Stomach smooth muscle (tissue), 2 donors: ENCODE data around the gene PPCDC.
"Not testable (repeated sequence)": the region's sequence is repeated elsewhere in the genome, so short reads cannot be mapped to it uniquely, and the experiment has no call there.

Experiments used
- H3K27ac ChIP-seq: one replicate; pipeline ENCODE4 v1.7.0; 2013; ENCODE audit warnings: mild to moderate bottlenecking, low read length, inconsistent platforms
- H3K27me3 ChIP-seq, 2 donors: one replicate each; pipeline ENCODE4 v1.7.0; 2013; ENCODE audit warnings: low read length in 2 of 2; ENCODE audit not compliant: insufficient read depth in 2 of 2, control insufficient read depth in 1 of 2
- H3K36me3 ChIP-seq, 2 donors: one replicate each; pipeline ENCODE4 v1.7.0; 2013; ENCODE audit warnings: low read length in 2 of 2; ENCODE audit not compliant: control insufficient read depth in 2 of 2, insufficient read depth in 2 of 2
- H3K4me1 ChIP-seq: one replicate; pipeline ENCODE4 v1.7.0; 2013; ENCODE audit warnings: low read length; ENCODE audit not compliant: control insufficient read depth, insufficient read depth
- H3K4me3 ChIP-seq, 2 donors: one replicate each; pipeline ENCODE4 v1.7.0; 2013; ENCODE audit warnings: low read length in 2 of 2
- H3K9ac ChIP-seq, 2 donors: one replicate each; pipeline ENCODE4 v1.7.0; 2013; ENCODE audit warnings: low read length in 2 of 2, mild to moderate bottlenecking in 1 of 2
- H3K9me3 ChIP-seq, 2 donors: one replicate each; pipeline ENCODE4 v1.7.0; 2013; ENCODE audit warnings: low read length in 2 of 2; ENCODE audit not compliant: control insufficient read depth in 2 of 2
- donor health status: healthy.
- donor health status: Pancreatic carcinoma.

PPCDC gene

DNA sequence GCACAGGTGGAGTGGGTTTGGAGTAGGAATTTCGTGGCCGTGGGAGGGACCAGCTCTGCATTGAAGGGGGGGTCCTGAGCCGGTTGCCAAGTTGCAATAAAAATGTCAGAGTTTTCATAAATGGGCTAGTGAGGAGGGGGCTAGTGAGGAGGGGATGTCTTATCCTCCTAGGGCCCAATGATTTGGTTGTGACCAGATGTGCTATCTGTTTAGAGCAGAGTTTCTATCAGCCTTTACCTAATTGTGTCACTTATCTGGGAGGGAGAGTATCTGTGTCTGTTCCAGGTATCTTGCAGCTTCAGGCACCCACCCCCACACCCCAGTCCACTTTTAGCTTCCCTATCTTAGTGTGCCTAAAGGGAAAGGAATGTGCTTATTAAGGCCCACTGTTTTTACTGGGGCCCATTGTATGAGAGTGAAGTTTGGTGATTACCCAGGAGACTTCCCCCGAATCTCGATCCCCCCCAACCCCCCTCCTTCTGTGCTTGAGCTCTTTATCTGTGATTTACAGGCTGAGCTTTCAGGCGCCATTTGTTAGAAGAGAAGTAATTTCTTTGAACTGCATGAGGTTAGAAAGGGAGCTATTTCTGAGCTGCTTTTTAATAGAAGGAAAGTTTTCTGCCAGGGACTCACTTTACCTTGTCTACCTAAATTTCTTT lies 42.6 kb downstream of the PPCDC start:
- H3K27me3 ChIP-seq = no peaks in the 10 kb centered on the region
- no peak overlapping the region for H3K27ac ChIP-seq
- H3K4me1 ChIP-seq = peaks cover 3% of the 10 kb centered on the region
- H3K9ac ChIP-seq = no peak overlapping the region
- no peak overlapping the region for H3K4me3 ChIP-seq
- peaks cover 0 to 5% of the 10 kb centered on the region in 2 donors for H3K9me3 ChIP-seq
- H3K36me3 ChIP-seq = no peaks in the 10 kb centered on the region

DNA sequence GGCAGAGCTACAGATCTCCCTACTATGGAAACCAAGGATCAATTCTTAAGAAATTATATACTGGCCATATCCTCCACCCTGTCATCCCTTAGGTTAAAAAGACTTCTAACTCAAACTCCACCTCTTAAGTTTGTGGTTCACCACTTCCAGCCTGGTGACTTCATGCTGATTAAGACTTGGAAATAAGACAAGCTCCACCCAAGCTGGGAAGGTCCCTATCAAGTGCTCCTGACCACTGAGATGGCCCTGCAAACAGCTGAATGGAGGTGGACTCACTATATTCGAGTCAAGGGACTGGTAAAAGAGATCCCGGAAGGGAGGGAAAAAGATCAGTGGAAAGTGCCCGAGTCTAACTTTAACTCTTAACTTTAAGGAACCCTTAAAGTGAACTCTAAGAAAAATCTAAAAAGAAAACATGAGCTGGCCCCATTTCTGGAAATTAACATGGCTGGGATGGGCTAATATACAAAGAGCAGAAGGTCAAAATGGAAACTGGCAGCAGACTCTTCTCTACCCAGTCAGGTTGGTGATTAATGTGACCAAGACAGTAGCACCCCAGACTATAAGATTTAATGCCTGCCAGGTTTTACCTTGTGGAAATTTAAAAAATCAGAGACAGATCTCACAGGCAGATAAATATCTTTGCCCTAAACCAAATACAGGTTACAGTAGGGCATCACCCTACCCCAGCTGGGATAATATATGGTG lies 43.9 kb downstream of the PPCDC start:
- Histone ChIP-seq H3K4me3 (no peak overlapping the region), H3K27me3 (no peaks in the 10 kb centered on the region), H3K9me3 (peaks cover 0 to 5% of the 10 kb centered on the region in 2 donors), H3K9ac (no peak overlapping the region), H3K4me1 (no peaks in the 10 kb centered on the region), H3K36me3 (no peaks in the 10 kb centered on the region), H3K27ac (no peak overlapping the region)

DNA sequence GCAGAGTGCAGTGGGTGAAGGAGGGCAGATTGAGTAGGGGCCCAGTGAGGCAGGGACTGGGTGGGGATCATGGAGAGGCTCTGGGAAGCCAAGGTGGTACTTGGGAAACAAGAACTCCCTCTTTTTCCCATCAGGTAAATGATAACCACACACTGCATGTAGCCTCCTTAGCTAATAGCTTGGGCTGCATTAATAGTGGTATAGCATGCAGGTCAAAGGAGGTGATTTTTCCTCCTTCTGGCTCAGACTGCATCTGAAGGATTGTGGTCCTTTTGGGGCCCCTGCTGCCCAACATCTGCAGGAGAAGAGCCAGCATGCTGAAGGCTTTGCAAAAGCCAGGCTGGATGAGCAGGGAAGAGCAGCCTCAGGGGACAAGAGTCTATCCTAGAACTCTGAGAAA lies 45.4 kb downstream of the PPCDC start:
- H3K9ac ChIP-seq = no peak overlapping the region
- no peaks in the 10 kb centered on the region for H3K4me1 ChIP-seq
- H3K27me3 ChIP-seq = no peaks in the 10 kb centered on the region

DNA sequence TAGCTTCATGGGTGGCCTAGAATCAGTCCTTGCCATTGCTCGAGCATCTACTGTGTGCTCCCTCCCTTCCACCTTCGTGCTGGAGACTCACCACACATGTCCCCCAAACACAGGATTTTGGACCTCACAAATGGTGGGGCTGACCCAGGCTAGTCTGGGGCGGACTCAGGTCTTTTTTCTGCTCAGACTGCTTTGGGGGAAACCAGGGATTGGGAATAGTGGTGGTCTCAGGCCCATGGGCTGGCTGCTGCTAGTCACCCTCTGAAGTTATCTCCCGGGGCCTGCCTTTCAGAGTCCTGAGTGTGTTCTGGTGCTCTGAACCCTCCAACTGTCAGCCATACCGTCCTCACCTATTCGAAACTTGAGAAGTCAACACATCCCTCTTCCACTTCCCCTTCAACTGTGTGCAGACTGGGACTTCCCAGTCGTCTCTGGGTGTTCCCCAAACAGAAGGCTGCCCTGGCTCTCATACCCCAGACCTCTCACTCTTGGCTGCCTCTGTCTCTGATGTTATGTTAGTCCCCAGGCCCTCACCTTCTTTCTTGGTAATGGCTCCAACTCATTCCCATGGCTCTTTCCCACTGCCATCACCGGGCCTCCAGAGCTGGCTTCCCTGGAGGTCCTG lies 46.0 kb downstream of the PPCDC start:
- no peak overlapping the region for H3K4me3 ChIP-seq
- no peak overlapping the region for H3K9ac ChIP-seq
- H3K9me3 ChIP-seq = peaks cover 0 to 5% of the 10 kb centered on the region in 2 donors
- H3K27me3 ChIP-seq = no peaks in the 10 kb centered on the region
- no peaks in the 10 kb centered on the region for H3K36me3 ChIP-seq
- no peaks in the 10 kb centered on the region for H3K4me1 ChIP-seq
- H3K27ac ChIP-seq = no peak overlapping the region

More for the DNA sequence above, 45.4 kb downstream of the PPCDC start:
- H3K36me3 ChIP-seq = no peaks in the 10 kb centered on the region
- H3K27ac ChIP-seq = no peak overlapping the region
- H3K9me3 ChIP-seq = peaks cover 0 to 5% of the 10 kb centered on the region in 2 donors
- no peak overlapping the region for H3K4me3 ChIP-seq

DNA sequence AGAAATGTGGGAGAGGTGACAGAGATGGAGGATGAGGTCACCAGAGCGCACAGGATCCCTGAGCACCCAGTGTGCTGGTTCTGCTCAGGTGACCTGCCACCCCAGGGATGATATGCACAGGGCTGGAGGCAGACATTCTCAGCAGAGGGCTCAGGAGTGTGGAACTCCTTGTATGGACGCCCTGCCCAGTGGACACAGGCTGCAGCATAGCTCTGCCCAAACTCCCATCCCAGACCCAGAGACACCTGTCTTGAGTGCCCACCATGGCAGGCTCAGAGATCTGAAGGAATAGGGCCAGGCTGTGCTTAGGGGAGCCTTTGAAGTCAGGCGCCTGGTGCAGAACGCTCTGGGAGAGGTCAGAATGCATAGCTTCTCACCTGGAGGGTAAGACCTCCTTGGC lies 47.3 kb downstream of the PPCDC start:
- H3K27ac ChIP-seq = no peak overlapping the region
- no peak overlapping the region for H3K4me3 ChIP-seq
- H3K4me1 ChIP-seq = no peaks in the 10 kb centered on the region
- no peaks in the 10 kb centered on the region for H3K27me3 ChIP-seq
- H3K9me3 ChIP-seq = peaks cover 0 to 5% of the 10 kb centered on the region in 2 donors
- H3K36me3 ChIP-seq = no peaks in the 10 kb centered on the region
- no peak overlapping the region for H3K9ac ChIP-seq

DNA sequence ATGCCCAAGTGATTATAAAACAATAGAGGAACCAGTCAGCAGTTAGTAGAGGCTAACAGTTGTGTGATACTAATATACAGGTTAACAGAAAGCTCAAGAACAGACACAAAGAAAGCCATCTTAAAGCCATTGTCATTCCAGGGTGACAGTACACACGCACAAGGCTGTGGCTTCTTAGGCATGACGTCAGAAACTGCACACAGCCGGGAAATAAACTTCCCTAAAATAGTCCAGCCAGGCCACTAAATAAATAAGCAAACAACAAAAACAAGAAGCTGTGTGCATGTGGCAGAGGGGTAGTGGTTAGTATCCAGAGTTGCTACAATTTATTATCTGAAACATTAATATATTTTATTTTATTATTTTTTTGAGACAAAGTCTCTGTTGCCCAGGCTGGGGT lies 49.8 kb downstream of the PPCDC start:
- H3K9me3 ChIP-seq = no peaks in the 10 kb centered on the region
- H3K36me3 ChIP-seq = no peaks in the 10 kb centered on the region
- H3K27me3 ChIP-seq = no peaks in the 10 kb centered on the region
- H3K9ac ChIP-seq = no peak overlapping the region
- H3K27ac ChIP-seq = no peak overlapping the region
- no peaks in the 10 kb centered on the region for H3K4me1 ChIP-seq
- no peak overlapping the region for H3K4me3 ChIP-seq

DNA sequence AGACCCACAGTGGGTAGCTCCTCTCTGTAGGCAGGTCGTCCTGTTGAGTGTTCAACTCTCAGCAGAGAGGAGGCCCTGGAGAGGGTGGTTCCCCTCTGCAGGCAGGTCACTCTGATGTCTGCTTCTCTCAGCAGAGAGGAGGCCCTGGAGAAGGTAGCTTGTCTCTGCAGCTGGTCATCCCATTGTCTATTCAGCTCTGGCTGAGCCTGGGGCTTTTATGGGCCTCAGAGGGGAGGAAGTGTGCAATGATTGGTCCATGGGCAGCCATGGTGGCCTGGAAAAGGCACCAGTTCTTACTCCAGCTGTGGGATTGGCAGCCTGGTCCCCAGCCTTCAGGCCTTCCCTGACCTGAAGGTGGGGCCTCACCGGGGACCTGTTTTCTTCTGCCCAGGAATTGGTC lies 52.9 kb downstream of the PPCDC start:
- no peaks in the 10 kb centered on the region for H3K27me3 ChIP-seq
- no peaks in the 10 kb centered on the region for H3K36me3 ChIP-seq
- H3K4me3 ChIP-seq = no peak overlapping the region

DNA sequence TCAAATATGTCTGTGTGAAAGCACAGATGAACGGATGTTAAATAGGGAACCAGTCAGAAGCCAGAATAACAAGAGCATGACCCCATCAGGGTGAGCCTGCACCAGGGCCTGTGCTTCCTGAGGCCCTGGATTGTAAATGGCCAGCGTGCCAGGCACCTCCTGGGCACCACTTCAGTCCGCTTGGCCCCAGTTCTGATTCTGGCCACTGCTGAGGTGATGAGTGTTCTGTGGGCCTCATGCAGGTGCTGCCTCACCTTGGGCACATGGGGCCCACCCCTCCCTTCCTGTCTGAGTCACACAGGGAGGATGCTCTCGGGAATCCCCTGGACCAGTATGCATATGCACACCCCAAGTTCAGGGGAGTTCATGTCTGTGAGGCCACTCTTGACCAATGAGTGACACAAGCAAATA lies 54.2 kb downstream of the PPCDC start:
- not testable (repeated sequence) for H3K27me3 ChIP-seq, H3K4me3 ChIP-seq, H3K36me3 ChIP-seq, H3K9ac ChIP-seq, H3K27ac ChIP-seq, H3K9me3 ChIP-seq, H3K4me1 ChIP-seq

More for the DNA sequence above, 52.9 kb downstream of the PPCDC start:
- no peaks in the 10 kb centered on the region for H3K9me3 ChIP-seq
- no peak overlapping the region for H3K27ac ChIP-seq
- H3K9ac ChIP-seq = no peak overlapping the region
- H3K4me1 ChIP-seq = no peaks in the 10 kb centered on the region

DNA sequence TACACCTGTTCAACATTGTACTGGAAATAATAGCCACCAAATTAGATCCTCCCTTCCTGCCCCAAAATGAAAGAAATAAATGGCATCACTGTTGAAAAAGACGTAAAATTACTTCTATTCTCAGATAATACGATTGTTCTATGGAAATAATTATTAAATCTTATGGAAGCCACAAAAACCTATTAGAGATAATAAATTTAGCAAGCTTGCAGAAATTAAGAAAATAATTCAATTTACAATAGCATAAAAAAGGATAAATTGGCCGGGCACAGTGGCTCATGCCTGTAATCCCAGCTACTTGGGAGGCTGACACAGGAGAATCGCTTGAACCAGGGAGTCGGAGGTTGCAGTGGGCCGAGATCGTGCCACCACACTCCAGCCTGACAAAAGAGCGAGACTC lies 57.8 kb downstream of the PPCDC start:
- Histone ChIP-seq H3K27ac (no peak overlapping the region), H3K9me3 (peaks cover 0 to 5% of the 10 kb centered on the region in 2 donors), H3K4me1 (no peaks in the 10 kb centered on the region), H3K4me3 (no peak overlapping the region), H3K36me3 (no peaks in the 10 kb centered on the region), H3K27me3 (no peaks in the 10 kb centered on the region), H3K9ac (no peak overlapping the region)

DNA sequence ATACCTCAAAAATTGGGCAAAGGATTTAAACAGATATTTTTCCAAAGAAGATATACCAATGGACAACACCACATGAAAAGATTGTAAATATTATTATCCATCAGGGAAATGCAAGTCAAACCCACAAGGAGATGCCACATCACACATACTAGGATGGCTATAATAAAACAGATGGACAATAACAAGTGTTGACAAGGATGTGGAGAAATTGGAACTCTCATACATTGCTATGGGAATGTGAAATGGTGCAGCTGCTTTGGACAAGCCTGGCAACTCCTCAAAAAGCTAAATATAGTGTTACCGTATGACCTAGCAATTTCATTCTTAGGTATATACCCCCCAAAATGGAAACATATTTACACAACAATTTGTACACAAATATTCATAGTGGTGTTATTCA lies 59.3 kb downstream of the PPCDC start:
- Histone ChIP-seq H3K4me3 (no peak overlapping the region), H3K4me1 (no peaks in the 10 kb centered on the region), H3K27ac (no peak overlapping the region), H3K36me3 (no peaks in the 10 kb centered on the region), H3K9ac (no peak overlapping the region), H3K27me3 (no peaks in the 10 kb centered on the region), H3K9me3 (peaks cover 0 to 5% of the 10 kb centered on the region in 2 donors)

DNA sequence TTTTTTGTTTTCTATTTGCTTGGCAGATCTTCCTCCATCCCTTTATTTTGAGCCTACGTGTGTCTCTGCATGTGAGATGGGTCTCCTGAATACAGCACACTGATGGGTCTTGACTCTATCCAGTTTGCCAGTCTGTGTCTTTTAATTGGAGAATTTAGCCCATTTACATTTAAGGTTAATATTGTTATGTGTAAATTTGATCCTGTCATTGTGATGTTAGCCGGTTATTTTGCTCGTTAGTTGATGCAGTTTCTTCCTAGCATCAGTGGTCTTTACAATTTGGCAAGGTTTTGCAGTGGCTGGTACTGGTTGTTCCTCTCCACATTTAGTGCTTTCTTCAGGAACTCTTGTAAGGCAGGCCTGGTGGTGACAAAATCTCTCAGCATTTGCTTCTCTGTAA lies 62.3 kb downstream of the PPCDC start:
- not testable (repeated sequence) for H3K9ac ChIP-seq, H3K27me3 ChIP-seq, H3K4me1 ChIP-seq, H3K27ac ChIP-seq, H3K36me3 ChIP-seq, H3K4me3 ChIP-seq, H3K9me3 ChIP-seq
